K562 (cell line): ENCODE data around the gene ACTL8. TPM values are rescaled to one million over a fixed set of nuclear protein-coding genes. Genes with fewer than 3 reads are reported as not detected.

Experiments
- ATAC-seq: fragments of 200-7000 bp; cut with Tn5 transposase; 3 replicates; pipeline ENCODE4 v1.9.1; 2020; ENCODE audit warnings: moderate library complexity
- BruUV-seq: library from RNA; stranded (reverse); fragments of 400-500 nt; replicated peaks from 2 replicates; lab custom pipeline; 2021; lab: Mats Ljungman, UMichigan
- CTCF ChIA-PET: fragments of 300-600 bp; formaldehyde crosslinking; extraction: SDS; loops from one replicate; lab custom pipeline; 2021; ENCODE audit warnings: low intra/inter-chr PET ratio; lab: Yijun Ruan, JAX
- POLR2A ChIA-PET: fragments of 300-600, 350-650 bp; sonication (Branson Sonifier 250); formaldehyde crosslinking; extraction: SDS; loops from one replicate; lab custom pipeline; 2021; ENCODE audit warnings: antibody characterized with exemption, inconsistent platforms; lab: Yijun Ruan, JAX
- DNase-seq, 4 experiments: peaks; one replicate each; pipeline versions ENCODE4 v3.0.0 to v3.0.0-alpha.2; 2011 to 2018; ENCODE audit warnings: low spot score in 3 of 4, mixed read lengths in 3 of 4; ENCODE audit errors: extremely low read depth in 1 of 4
- FAIRE-seq: peaks from 2 replicates; lab custom pipeline; 2011; peaks lifted over from hg19 to GRCh38; lab: Jason Lieb, UNC
- H2AFZ ChIP-seq: 2 replicates; pipeline ENCODE4 v1.6.0; 2011; ENCODE audit warnings: low read depth, low read length, control low read depth, inconsistent platforms
- H3K27ac ChIP-seq: fragments of 200-600 bp; 3 replicates; pipeline ENCODE4 v1.8.0; 2011; ENCODE audit warnings: low read depth, mild to moderate bottlenecking, control low read depth, inconsistent platforms, low read length, moderate library complexity, mixed read lengths; ENCODE audit errors: extremely low read depth
- H3K27me3 ChIP-seq, 2 experiments: fragments of 300-600 bp in 1 of 2; 2 replicates in 1 of 2; 3 replicates in 1 of 2; pipeline versions ENCODE4 v1.6.0 to v1.8.0; 2011; ENCODE audit warnings: inconsistent platforms in 2 of 2, low read length in 2 of 2, mild to moderate bottlenecking in 1 of 2, mixed read lengths in 1 of 2, moderate library complexity in 1 of 2; ENCODE audit not compliant: control insufficient read depth in 2 of 2, insufficient read depth in 2 of 2
- H3K36me3 ChIP-seq: fragments of 300-600 bp; 3 replicates; pipeline ENCODE4 v1.8.0; 2011; ENCODE audit warnings: mild to moderate bottlenecking, low read length, inconsistent platforms; ENCODE audit not compliant: control insufficient read depth, insufficient read depth
- H3K4me1 ChIP-seq, 2 experiments: fragments of 200-600 bp in 1 of 2; replicated peaks in 1 of 2; 2 replicates in 1 of 2; 3 replicates in 1 of 2; pipeline versions ENCODE4 v1.5.1 to v1.8.0; 2011; ENCODE audit warnings: inconsistent platforms in 2 of 2, low read length in 2 of 2, mild to moderate bottlenecking in 1 of 2, mixed read lengths in 1 of 2, moderate library complexity in 1 of 2; ENCODE audit not compliant: control insufficient read depth in 2 of 2, insufficient read depth in 2 of 2
- H3K4me2 ChIP-seq: 2 replicates; pipeline ENCODE4 v1.6.1; 2011; ENCODE audit warnings: low read length, control low read depth, inconsistent platforms, mixed read lengths; ENCODE audit not compliant: insufficient read depth
- H3K4me3 ChIP-seq: fragments of 200-600 bp; sonication (generic), shearing (Covaris generic); 2 replicates; pipeline ENCODE4 v1.5.1; 2016; ENCODE audit warnings: control low read depth, inconsistent platforms
- H3K79me2 ChIP-seq: fragments of 200-600 bp; 3 replicates; pipeline ENCODE4 v1.8.0; 2011; ENCODE audit warnings: low read length, inconsistent platforms; ENCODE audit not compliant: control insufficient read depth, insufficient read depth
- H3K9ac ChIP-seq, 2 experiments: 2 replicates each; pipeline versions ENCODE4 v1.6.0 to v1.6.1; 2011; ENCODE audit warnings: low read depth in 2 of 2, low read length in 2 of 2, control low read depth in 1 of 2, inconsistent platforms in 1 of 2, mild to moderate bottlenecking in 1 of 2, mixed read lengths in 1 of 2; ENCODE audit not compliant: insufficient read depth in 1 of 2
- H3K9me1 ChIP-seq: one replicate; pipeline ENCODE4 v1.6.0; 2011; ENCODE audit warnings: inconsistent platforms, mild to moderate bottlenecking, low read length, moderate library complexity; ENCODE audit not compliant: control insufficient read depth, insufficient read depth
- H3K9me3 ChIP-seq: replicated peaks from 2 replicates; pipeline ENCODE4 v1.5.1; 2011; ENCODE audit warnings: low read depth, low read length, inconsistent platforms; ENCODE audit not compliant: control insufficient read depth, insufficient read depth
- H4K20me1 ChIP-seq: replicated peaks from 2 replicates; pipeline ENCODE4 v1.6.1; 2011; ENCODE audit warnings: low read length, inconsistent platforms, mixed read lengths; ENCODE audit not compliant: control insufficient read depth, insufficient read depth
- ARHGAP35 ChIP-seq: fragments of 450-650 bp; IDR thresholded peaks from 2 replicates; pipeline ENCODE4 v1.6.1; 2018; ENCODE audit not compliant: partially characterized antibody
- ATF3 ChIP-seq, 2 experiments: fragments of 450-650 bp in 1 of 2; sonication (generic) in 1 of 2; formaldehyde crosslinking in 1 of 2; IDR thresholded peaks in 1 of 2; conservative IDR thresholded peaks in 1 of 2; 2 replicates each; pipeline versions ENCODE4 v1.6.1 to v1.8.1; 2016 to 2023; ENCODE audit warnings: mild to moderate bottlenecking in 2 of 2, moderate library complexity in 2 of 2, inconsistent platforms in 1 of 2, missing genetic modification reagents in 1 of 2
- PYGO2 ChIP-seq: fragments of 450-650 bp; IDR thresholded peaks from 2 replicates; pipeline ENCODE4 v1.6.1; 2016; ENCODE audit warnings: mild to moderate bottlenecking, missing genetic modification characterization, moderate library complexity, missing compliant biosample characterization
- TAF7 ChIP-seq: fragments of 450-650 bp; IDR thresholded peaks from 2 replicates; pipeline ENCODE4 v1.6.1; 2016; ENCODE audit warnings: missing genetic modification characterization, missing compliant biosample characterization
- ZNF165 ChIP-seq: fragments of 250-450 bp; sonication (Bioruptor Pico); IDR thresholded peaks from 2 replicates; pipeline ENCODE4 v1.4.0; 2020; ENCODE audit warnings: borderline replicate concordance
- ZNF253 ChIP-seq: fragments of 250-450 bp; sonication (Bioruptor Pico); conservative IDR thresholded peaks from 2 replicates; pipeline ENCODE4 v1.6.1; 2021; ENCODE audit warnings: mild to moderate bottlenecking
- ZNF79 ChIP-seq: fragments of 250-450 bp; sonication (Bioruptor Pico); IDR thresholded peaks from 2 replicates; pipeline ENCODE4 v1.4.0; 2020; ENCODE audit warnings: low read depth, mild to moderate bottlenecking, moderate library complexity
- WGBS: fragments of 100-300 bp; shearing (Covaris generic); methylation state at CpG from one replicate; pipeline ENCODE4 v1.1.6; 2016; ENCODE audit warnings: low coverage, mixed read lengths; ENCODE audit not compliant: insufficient coverage; ENCODE audit errors: missing lambda C conversion rate; 5-methylcytosine and 5-hydroxymethylcytosine counted together
- in situ Hi-C: fragments of 300-500 bp; cut with MboI; formaldehyde crosslinking; loops from 4 replicates; pipeline ENCODE4 v1.15.0; 2018; ENCODE audit warnings: inconsistent platforms, mixed read lengths
- intact Hi-C: fragments of 100-400 bp; cut with micrococcal nuclease; formaldehyde crosslinking; loops from 2 replicates; pipeline ENCODE4 v1.14.2; 2022
- polyA plus RNA-seq, 8 experiments: library from polyadenylated mRNA; depleted of rRNA in 4 of 8; stranded (reverse) in 5 of 8; unstranded in 3 of 8; fragments of >200 nt; fragmentation: Nextera tagmentation in 2 of 8; fragmentation: Illumina TruSeq in 1 of 8; extraction: Ambion mirVana in 2 of 8; extraction: Trizol in 1 of 8; gene quantifications; 2 replicates each; pipeline versions ENCODE4 v1.2.1 to v1.2.3, GENCODE V29; 2011 to 2014; ENCODE audit warnings: inconsistent platforms in 1 of 8, missing spikeins in 1 of 8
- total RNA-seq, 7 experiments: library from RNA; depleted of rRNA in 6 of 7; stranded (reverse); fragments of >200 nt in 6 of 7; fragmentation: Illumina TruSeq in 2 of 7; extraction: Trizol in 2 of 7; gene quantifications; 2 replicates each; pipeline versions ENCODE4 v1.2.1 to v1.2.3, GENCODE V29; 2011 to 2021; ENCODE audit warnings: low replicate concordance in 1 of 7
- TF ChIP-seq, protein P1 (sequence below), 2 experiments: fragments of 450-650 bp; IDR thresholded peaks; 2 replicates each; pipeline ENCODE4 v1.6.1; 2016; ENCODE audit warnings: mild to moderate bottlenecking in 2 of 2, borderline replicate concordance in 1 of 2, low read depth in 1 of 2, moderate library complexity in 1 of 2
- TF ChIP-seq, protein P2 (sequence below): fragments of 250-450 bp; sonication (Bioruptor Pico); IDR thresholded peaks from 2 replicates; pipeline ENCODE4 v1.5.0; 2021

Gene ACTL8
- total and polyA plus RNA-seq, 9 of the 15 experiments (the other 6 are each of a cell fraction or from before 2014, with no cell fraction given) = 0.30 to 3.3 (median 1.6) TPM

- TF ChIP-seq ARHGAP35 (no peak), ATF3 (IDR thresholded peaks at IDR 0.05) (no peak), ATF3 (CRISPR knock-in tag; conservative IDR thresholded peaks at IDR 0.05) (no peak), ZNF165 (CRISPR knock-in tag) (no peak), TAF7 (tag) (no peak), ZNF79 (CRISPR knock-in tag) (no peak), ZNF253 (CRISPR knock-in tag) (no peak), PYGO2 (tag) (no peak)
- TF ChIP-seq, protein P1, sequence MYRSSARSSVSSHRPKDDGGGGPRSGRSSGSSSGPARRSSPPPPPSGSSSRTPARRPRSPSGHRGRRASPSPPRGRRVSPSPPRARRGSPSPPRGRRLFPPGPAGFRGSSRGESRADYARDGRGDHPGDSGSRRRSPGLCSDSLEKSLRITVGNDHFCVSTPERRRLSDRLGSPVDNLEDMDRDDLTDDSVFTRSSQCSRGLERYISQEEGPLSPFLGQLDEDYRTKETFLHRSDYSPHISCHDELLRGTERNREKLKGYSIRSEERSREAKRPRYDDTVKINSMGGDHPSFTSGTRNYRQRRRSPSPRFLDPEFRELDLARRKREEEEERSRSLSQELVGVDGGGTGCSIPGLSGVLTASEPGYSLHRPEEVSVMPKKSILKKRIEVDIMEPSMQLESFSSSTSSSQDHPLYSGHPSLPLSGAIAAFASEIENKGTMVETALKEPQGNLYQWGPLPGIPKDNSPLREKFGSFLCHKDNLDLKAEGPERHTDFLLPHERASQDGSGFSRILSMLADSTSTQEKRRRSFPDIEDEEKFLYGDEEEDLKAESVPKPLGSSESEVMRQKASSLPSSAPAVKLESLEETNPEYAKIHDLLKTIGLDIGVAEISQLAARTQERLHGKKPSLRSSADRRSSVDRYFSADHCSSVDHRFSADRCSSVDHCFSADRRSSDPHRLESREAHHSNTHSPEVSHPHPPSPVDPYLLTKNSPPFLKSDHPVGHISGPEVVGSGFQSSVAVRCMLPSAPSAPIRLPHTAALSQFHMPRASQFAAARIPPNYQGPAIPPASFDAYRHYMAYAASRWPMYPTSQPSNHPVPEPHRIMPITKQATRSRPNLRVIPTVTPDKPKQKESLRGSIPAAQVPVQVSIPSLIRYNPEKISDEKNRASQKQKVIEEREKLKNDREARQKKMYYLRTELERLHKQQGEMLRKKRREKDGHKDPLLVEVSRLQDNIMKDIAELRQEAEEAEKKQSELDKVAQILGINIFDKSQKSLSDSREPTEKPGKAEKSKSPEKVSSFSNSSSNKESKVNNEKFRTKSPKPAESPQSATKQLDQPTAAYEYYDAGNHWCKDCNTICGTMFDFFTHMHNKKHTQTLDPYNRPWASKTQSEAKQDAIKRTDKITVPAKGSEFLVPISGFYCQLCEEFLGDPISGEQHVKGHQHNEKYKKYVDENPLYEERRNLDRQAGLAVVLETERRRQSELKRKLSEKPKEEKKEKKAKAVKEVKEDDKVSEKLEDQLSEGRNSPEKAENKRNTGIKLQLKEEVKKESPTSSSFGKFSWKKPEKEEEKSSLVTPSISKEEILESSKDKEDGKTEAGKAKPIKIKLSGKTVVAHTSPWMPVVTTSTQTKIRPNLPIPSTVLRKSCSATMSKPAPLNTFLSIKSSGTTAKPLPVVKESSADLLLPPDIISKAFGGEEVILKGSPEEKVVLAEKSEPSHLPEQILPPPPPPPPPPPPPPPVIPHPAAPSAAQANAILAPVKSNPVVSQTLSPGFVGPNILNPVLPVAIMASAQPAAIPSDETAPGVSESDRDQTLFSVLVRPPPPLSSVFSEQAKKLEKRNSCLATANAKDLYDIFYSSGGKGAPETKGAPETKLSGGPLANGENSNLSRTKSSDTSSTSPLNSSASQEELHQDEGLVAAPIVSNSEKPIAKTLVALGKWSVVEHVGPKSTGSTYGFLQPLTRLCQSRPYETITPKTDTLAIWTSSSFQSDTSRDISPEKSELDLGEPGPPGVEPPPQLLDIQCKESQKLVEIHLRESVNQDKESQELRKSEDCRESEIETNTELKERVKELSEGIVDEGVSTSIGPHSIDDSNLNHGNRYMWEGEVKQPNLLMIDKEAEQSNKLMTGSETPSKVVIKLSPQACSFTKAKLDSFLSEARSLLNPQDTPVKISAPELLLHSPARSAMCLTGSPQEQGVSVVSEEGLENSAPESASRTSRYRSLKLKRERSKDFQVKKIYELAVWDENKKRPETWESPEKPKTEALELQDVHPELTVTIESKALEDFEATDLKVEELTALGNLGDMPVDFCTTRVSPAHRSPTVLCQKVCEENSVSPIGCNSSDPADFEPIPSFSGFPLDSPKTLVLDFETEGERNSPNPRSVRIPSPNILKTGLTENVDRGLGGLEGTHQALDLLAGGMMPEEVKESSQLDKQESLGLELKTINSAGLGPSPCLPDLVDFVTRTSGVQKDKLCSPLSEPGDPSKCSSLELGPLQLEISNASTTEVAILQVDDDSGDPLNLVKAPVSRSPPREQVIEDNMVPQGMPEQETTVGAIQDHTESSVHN (IDR thresholded peaks at IDR 0.05; ENCODE audit: borderline replicate concordance in 1 of 2, low read depth in 1 of 2) = no peak
- TF ChIP-seq, protein P2, sequence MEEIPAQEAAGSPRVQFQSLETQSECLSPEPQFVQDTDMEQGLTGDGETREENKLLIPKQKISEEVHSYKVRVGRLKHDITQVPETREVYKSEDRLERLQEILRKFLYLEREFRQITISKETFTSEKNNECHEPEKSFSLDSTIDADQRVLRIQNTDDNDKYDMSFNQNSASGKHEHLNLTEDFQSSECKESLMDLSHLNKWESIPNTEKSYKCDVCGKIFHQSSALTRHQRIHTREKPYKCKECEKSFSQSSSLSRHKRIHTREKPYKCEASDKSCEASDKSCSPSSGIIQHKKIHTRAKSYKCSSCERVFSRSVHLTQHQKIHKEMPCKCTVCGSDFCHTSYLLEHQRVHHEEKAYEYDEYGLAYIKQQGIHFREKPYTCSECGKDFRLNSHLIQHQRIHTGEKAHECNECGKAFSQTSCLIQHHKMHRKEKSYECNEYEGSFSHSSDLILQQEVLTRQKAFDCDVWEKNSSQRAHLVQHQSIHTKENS (CRISPR knock-in tag) = no peak
- Histone ChIP-seq H3K4me3 (no peak overlapping the region), H2AFZ (no peak overlapping the region), H3K9me3 (no peaks in the 10 kb centered on the region), H3K9me1 (no peaks in the 10 kb centered on the region), H3K9ac (no peak overlapping the region), H3K27ac (no peak overlapping the region), H3K79me2 (no peaks in the 10 kb centered on the region), H3K4me1 (no peaks in the 10 kb centered on the region), H3K4me2 (no peak overlapping the region), H3K36me3 (no peaks in the 10 kb centered on the region), H4K20me1 (peaks cover 8% of the 10 kb centered on the region), H3K27me3 (no peaks in the 10 kb centered on the region)
- WGBS = 0% methylated on average over 8 of the region's 8 CpGs
- ChIA-PET CTCF (no interaction called here), POLR2A (interaction anchor here (1.1 to 1.3 kb wide), 2 partner anchors 11 to 12 kb away, joined by 3 to 4 read pairs; no protein-coding TSS in a partner anchor)
- FAIRE-seq (no peak), ATAC-seq (no peak), DNase-seq (no peak)
- in situ Hi-C loops = no loop called here
- intact Hi-C loops = no loop called here
- no TSS peak for BruUV-seq
These were observed 84.6 kb downstream of the ACTL8 start for GRCh38 chr1:17839641-17840196.
